Esophagus squamous epithelium (tissue), 5 donors: Measurements from ENCODE around the gene ATOSB. TPM values are rescaled to one million over a fixed set of nuclear protein-coding genes. Genes with fewer than 3 reads are reported as not detected.
A peak's percentile ranks its signal among the peaks of the same experiment; 100 is the strongest.

Experiments
- DNase-seq: peaks from one replicate; lab custom pipeline; 2025; lab: John Stamatoyannopoulos, UW
- H3K27ac ChIP-seq, 4 donors: fragments of 200-600 bp; sonication (generic); one replicate each; pipeline ENCODE4 v1.5.1; 2016 to 2019; ENCODE audit warnings: mild to moderate bottlenecking in 1 of 4
- H3K27me3 ChIP-seq, 4 donors: fragments of 200-600 bp; sonication (generic); 1 replicate in 3 of 4; 2 replicates in 1 of 4; pipeline versions ENCODE4 v1.5.1 to v1.6.0; 2017 to 2021; ENCODE audit warnings: antibody characterized with exemption in 1 of 4
- H3K36me3 ChIP-seq, 3 donors: fragments of 200-600 bp; sonication (generic); one replicate each; pipeline ENCODE4 v1.5.1; 2016 to 2019
- H3K4me1 ChIP-seq, 3 donors: fragments of 200-600 bp; sonication (generic); one replicate each; pipeline ENCODE4 v1.5.1; 2017 to 2019
- H3K4me3 ChIP-seq, 4 donors: fragments of 200-600 bp; sonication (generic); 1 replicate in 3 of 4; 2 replicates in 1 of 4; pipeline ENCODE4 v1.5.1; 2016 to 2019; ENCODE audit warnings: mild to moderate bottlenecking in 2 of 4, moderate library complexity in 1 of 4
- H3K9me3 ChIP-seq, 3 donors: fragments of 200-600 bp; sonication (generic); one replicate each; pipeline ENCODE4 v1.5.1; 2016 to 2019
- CTCF ChIP-seq, 6 experiments: fragments of 450-650 bp in 4 of 6; fragments of 200-600 bp in 2 of 6; sonication (generic) in 2 of 6; IDR thresholded peaks; one replicate each; pipeline ENCODE4 v1.5.1; 2016 to 2019; ENCODE audit warnings: antibody characterized with exemption in 6 of 6, mild to moderate bottlenecking in 4 of 6, moderate library complexity in 4 of 6
- POLR2A ChIP-seq, 4 donors: fragments of 450-650 bp; IDR thresholded peaks; one replicate each; pipeline ENCODE4 v1.6.1; 2017; ENCODE audit warnings: antibody characterized with exemption in 4 of 4, mild to moderate bottlenecking in 4 of 4, moderate library complexity in 3 of 4
- WGBS, 2 donors: methylation state at CpG; one replicate each; pipeline ENCODE4 v1.1.5; 2018; 5-methylcytosine and 5-hydroxymethylcytosine counted together
- intact Hi-C: fragments of 100-400 bp; cut with DNase I; formaldehyde crosslinking; loops from one replicate; pipeline ENCODE4 v1.15.0; 2022
- total RNA-seq, 4 donors: library from RNA; depleted of rRNA; stranded (reverse); fragments of >200 nt; gene quantifications; one replicate each; pipeline ENCODE4 v1.1.0, GENCODE V29; 2016
- donor health status: DM: yes; HTN: yes; CAD: no.

Gene ATOSB
- total RNA-seq, 4 donors from 2014 or later = 24.4 to 57.8 (median 32.7) TPM

DNA sequence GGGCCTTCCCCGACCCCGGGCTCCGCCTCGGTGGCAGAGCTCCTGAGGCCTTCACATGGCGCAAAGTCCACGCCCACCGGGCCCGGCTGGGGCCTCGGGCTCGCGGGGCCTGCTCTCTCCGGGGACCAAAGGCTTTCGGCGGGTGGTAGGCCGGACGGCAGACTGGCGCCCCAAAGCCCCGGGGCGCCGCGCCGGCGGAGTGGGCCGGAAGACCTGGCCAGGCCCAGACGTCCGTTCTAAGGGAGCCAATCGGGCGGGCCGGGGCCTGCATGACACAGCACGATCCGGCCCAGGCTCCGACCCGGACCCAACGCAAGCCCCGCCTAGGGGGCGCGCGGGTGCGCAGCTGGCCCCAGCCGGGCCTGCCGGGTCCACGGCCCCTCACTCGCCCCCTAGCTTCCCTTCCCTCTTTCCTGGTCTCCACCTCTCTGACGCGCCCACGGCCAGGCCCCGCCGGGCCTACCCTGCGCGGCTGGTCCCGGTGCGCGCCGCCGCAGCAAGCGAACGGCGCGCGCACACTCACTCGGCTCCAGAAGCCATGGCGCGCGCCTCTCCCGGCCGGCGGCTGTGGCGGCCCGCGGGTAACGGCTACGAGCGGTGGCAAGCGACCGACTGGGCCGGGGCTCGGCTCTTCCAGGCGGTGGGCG is 43.7 kb downstream of the ATOSB start:
- DNase-seq = peak; percentile 48
- intact Hi-C loops = loop anchor here (10.0 kb wide), 1 partner anchor 77 kb away; no protein-coding TSS in a partner anchor

DNA sequence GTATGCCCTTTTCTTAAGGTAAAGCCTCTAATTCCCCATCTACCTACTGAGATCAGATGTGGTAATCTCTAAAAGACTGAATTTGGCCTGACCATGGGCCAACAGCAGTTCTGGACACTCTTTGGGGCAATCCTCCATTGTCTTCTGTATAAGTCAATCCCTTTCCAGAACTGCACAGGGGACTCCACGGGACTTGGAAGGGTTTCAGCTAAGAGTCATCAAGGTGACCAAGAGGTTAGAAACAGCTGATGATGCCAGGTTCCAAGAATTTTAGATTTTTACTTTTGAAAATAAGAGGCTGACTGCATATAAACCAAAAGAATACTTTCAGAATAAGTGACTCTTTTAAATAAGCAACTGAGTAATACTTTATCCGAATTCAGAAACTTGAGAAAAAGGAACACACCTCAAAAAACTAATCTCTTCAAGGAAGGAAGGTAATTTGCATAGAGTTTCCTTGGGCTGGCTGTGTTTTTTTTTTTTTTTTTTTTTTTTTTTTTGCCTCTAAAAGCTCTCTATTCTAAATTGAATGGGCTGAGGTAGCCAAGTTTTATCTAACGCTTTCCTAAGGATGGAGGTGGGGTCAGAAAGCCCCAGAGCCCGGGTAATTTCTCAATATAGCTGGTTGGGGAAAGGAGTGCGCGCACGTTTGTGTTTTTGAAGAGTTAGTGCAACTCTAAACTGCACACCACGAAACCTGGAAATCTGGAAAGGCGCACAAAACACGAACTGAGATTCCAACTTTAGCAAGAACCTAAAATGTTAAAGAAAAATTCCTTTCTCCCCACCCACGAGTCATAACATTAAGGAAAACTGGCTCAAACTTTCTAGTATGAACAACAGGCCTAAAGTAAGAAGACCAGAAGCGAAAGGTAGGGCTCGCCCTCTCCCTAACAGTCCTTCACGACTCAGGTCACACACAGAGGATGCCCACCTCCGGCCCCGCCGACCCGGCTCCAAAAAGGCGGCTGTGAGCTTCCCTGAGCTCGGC is 44.5 kb downstream of the ATOSB start:
- no peaks in the 10 kb centered on the region for H3K27me3 ChIP-seq
- TF ChIP-seq POLR2A (IDR thresholded peaks at IDR 0.05) (no peak), CTCF (IDR thresholded peaks at IDR 0.05) (no peak)
- no peak for DNase-seq
- H3K4me1 ChIP-seq = peaks cover 15 to 53% (median 36%) of the 10 kb centered on the region in 3 donors
- H3K36me3 ChIP-seq = peaks cover 16 to 41% (median 20%) of the 10 kb centered on the region in 3 donors
- intact Hi-C loops = loop anchor here (10.0 kb wide), 1 partner anchor 76 kb away; no protein-coding TSS in a partner anchor
- 0 to 2% methylated on average over 17 to 20 of the region's 20 CpGs for WGBS, 2 donors
- H3K27ac ChIP-seq = peak overlapping the region; percentile 99 to 100 (median 100)
- H3K4me3 ChIP-seq = peak overlapping the region; percentile 83 to 98 (median 94)
- H3K9me3 ChIP-seq = no peaks in the 10 kb centered on the region

More for the DNA sequence above, 43.7 kb downstream of the ATOSB start:
- Histone ChIP-seq H3K27me3 (no peaks in the 10 kb centered on the region), H3K4me3 (peak overlapping the region; percentile 83 to 98 (median 94)), H3K36me3 (peaks cover 12 to 41% (median 12%) of the 10 kb centered on the region in 3 donors), H3K27ac (peak overlapping the region; percentile 99 to 100 (median 100)), H3K9me3 (no peaks in the 10 kb centered on the region), H3K4me1 (peaks cover 15 to 51% (median 36%) of the 10 kb centered on the region in 3 donors)
- 0% methylated on average over 4 to 9 of the region's 79 CpGs for WGBS, 2 donors
- TF ChIP-seq POLR2A (IDR thresholded peaks at IDR 0.05) (peak in 2 of 4 donors; percentile 7 to 40), CTCF (IDR thresholded peaks at IDR 0.05) (peak in 3 of 6 experiments; percentile 10 to 40 (median 24))

DNA sequence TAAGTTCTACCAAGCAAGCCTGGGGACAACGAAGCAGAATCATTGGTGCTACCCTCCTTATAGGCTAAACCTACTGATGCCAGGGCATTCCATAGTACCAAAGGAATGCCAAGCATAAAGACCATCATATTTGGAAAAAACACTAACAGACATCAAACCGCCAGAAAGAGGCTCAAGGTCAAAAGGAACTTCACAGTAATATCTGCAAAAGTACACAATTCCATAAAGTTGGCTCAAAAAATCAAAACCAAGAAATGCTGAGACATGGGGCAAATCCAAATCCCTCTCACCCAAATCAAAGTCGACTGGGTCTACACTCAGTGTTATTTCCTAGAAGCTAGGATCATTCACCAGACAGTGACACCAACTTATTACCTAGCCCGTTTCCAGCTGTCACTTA is 46.6 kb downstream of the ATOSB start:
- TF ChIP-seq POLR2A (IDR thresholded peaks at IDR 0.05) (no peak), CTCF (IDR thresholded peaks at IDR 0.05) (no peak)
- H3K4me1 ChIP-seq = peaks cover 15 to 53% (median 36%) of the 10 kb centered on the region in 3 donors
- 67 to 82% methylated on average over 4 of the region's 4 CpGs for WGBS, 2 donors
- H3K27me3 ChIP-seq = no peaks in the 10 kb centered on the region
- no peak overlapping the region for H3K4me3 ChIP-seq
- no peak overlapping the region for H3K27ac ChIP-seq
- peaks cover 31 to 45% (median 41%) of the 10 kb centered on the region in 3 donors for H3K36me3 ChIP-seq
- no peaks in the 10 kb centered on the region for H3K9me3 ChIP-seq
- no peak for DNase-seq
- intact Hi-C loops = no loop called here

- Histone ChIP-seq H3K27ac (no peak overlapping the region), H3K4me3 (no peak overlapping the region), H3K36me3 (peaks cover 47 to 65% (median 61%) of the 10 kb centered on the region in 3 donors), H3K27me3 (no peaks in the 10 kb centered on the region), H3K4me1 (peaks cover 15 to 47% (median 33%) of the 10 kb centered on the region in 3 donors), H3K9me3 (no peaks in the 10 kb centered on the region)
- intact Hi-C loops = no loop called here
- DNase-seq = no peak
- WGBS, 2 donors = 100% methylated on average over 1 of the region's 1 CpG
- TF ChIP-seq POLR2A (IDR thresholded peaks at IDR 0.05) (no peak), CTCF (IDR thresholded peaks at IDR 0.05) (no peak)
Observed at GRCh38 chr9:35067056-35067455, 48.6 kb downstream of the ATOSB start.
